ENCODE data around the gene KIF26A.

- no peak for TF ChIP-seq EZH2 (IDR thresholded peaks at IDR 0.05; ENCODE audit: low read length, unreplicated experiment)
- no peak for TF ChIP-seq CTCF (conservative IDR thresholded peaks at IDR 0.05; ENCODE audit: low read depth, low read length)
- TF ChIP-seq EZH2phosphoT487 (IDR thresholded peaks at IDR 0.05; ENCODE audit: borderline replicate concordance, low read length): no peak
Measured at GRCh38 chr14:104175811-104176210, 37.4 kb downstream of the KIF26A start.
